Islet precursor cell (in vitro differentiated cells): ENCODE measurements around the gene SMCHD1.

ENCODE experiments used
- DNase-seq: peaks from one replicate; pipeline ENCODE4 v3.0.0-alpha.2; 2018

The SMCHD1 gene

GRCh38 chr18:2655178-2655953 is at the start of gene SMCHD1:
TSS of gene SMCHD1 (plus strand) at chr18:2655726. CDS start at chr18:2656076, 350 bp downstream.
- peak; percentile 87 for DNase-seq

GRCh38 chr18:2606335-2606734 is 49.2 kb upstream of the SMCHD1 start:
- no peak for DNase-seq

DNA sequence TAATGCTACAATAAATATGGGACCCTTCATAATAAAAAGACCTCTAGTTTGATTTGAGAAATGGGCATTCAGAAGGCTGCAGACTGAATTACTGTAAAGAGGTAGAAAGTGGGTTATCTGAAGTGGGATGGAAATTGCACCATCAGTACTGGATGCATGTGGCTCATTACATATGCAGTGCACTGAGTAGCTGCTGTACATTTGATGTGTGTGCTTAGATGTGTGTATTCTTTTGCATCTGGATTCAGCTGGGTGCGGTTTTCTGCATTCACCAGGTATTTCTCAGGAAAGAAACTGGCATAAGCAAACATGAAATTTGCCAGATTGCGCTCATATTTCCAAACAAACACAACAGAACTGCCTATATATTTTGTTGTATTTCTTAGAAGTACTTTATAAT is 45.9 kb upstream of the SMCHD1 start:
- DNase-seq = no peak

- no peak for DNase-seq
Observed at GRCh38 chr18:2610549-2610948, 45.0 kb upstream of the SMCHD1 start.

DNA sequence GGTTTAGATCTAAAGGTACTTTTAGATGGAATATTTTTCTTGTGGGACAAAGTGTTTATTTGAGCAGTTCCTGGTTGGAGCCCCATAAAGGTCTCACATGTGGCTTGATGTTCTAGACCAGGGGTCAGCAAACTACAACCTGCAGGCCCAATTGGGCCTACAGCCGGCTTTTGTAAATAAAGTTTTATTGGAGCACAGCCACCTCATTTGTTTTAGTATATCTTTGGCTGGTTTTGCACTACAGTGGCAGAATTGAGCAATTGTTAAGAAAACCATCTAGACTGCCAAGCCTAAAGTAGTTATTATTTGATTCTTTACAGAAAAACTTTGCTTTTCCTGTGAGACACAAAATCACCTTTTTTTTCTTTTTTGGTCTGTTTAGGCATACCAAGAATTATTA is 42.5 kb upstream of the SMCHD1 start:
- no peak for DNase-seq

DNA sequence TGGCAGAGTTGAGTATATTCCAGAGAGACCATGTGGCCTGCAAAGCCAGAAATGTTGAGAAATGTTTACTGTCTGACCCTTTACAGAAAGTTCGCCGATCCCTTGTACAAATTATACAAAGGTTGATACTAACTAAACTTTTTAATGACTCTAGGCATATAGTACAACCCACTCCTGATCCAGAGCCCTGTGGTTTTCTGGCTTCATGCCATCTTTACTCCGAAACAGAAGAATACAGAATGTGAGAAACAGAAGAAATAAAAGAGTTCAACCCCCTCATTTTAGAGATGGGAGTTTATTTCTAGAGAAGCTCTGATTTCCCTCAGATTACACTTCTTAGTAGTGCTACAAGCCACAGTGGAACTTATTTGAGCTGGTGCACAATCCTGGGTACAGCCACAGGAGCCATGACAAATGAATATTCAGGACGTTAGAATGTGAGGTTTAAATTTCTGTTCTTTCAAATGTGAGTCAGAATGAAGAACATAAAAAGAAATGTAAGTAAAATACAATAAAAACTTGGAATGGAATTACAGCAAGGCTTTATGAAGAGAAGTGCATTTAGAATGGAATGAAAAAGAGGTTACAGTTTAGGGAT is 38.0 kb upstream of the SMCHD1 start:
- no peak for DNase-seq

- DNase-seq = no peak
Observed at GRCh38 chr18:2618009-2618408, 37.5 kb upstream of the SMCHD1 start.

GRCh38 chr18:2625217-2625616 is 30.3 kb upstream of the SMCHD1 start:
- DNase-seq = no peak

DNA sequence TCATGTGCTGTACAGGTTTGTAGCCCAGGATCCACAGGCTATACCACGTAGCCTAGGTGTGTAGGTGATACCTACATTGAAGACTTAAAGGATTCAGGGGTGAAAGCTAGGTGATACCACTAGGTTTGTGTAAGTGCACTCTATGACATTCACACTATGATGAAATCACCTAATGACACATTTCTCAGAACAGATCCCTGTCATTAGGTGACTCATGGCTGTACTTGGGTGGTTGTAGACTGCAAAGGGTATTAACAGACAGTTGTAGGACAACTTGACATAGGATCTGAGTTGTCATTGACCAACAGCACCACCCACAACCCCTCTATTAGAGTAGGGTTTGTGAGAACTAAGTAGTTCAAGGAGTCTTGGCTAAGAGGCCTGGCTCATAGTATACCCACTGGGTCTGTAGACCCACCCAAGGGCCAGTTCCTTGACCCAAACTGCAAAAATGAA is 27.7 kb upstream of the SMCHD1 start:
- DNase-seq = peak; percentile 58

DNA sequence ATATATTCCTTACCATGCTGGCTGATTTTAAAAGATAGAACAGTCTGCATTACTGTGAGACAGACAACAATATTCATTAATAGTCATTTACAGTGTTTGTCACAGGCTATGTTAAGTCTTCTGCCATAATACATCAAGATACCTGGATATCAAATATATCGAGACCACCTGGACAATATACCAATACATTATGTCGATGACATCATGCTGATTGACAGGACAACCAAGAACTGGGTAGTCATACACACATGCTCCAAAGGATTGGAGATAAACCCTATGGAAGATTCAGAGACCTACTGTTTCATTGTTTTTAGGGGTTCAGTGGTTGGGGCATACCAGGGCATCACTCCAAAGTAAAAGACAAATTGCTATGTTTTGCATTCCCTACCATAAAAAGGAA is 26.5 kb upstream of the SMCHD1 start:
- no peak for DNase-seq

- no peak for DNase-seq
Observed at GRCh38 chr18:2635586-2635985, 19.9 kb upstream of the SMCHD1 start.

DNA sequence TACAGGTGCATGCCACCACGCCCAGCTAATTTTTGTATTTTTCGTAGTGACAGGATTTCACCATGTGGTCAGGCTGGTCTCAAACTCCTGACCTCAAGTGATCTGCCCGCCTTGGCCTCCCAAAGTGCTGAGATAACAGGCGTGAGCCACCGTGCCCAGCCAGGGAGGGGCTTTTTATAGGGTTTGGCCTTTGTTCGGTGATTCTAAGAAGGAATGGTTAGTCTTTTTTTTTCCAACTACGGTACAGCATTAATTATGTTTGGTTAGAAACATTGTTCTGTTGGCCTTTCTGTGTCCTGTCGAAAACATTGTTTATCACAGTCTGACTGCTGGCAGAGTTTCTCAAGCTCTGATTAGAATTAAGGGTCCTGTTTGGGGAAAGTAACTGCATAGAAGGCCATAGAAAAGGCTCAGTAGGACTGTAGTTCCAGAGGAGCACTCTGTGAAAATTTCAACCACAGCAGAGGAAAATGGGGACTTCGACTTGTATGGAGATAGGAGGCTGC is 19.3 kb upstream of the SMCHD1 start:
- DNase-seq = no peak

GRCh38 chr18:2641638-2642037 is 13.9 kb upstream of the SMCHD1 start:
- no peak for DNase-seq

GRCh38 chr18:2642771-2643170 is 12.8 kb upstream of the SMCHD1 start:
- DNase-seq = no peak

- DNase-seq = no peak
Observed at GRCh38 chr18:2644535-2644934, 11.0 kb upstream of the SMCHD1 start.

- no peak for DNase-seq
Observed at GRCh38 chr18:2651981-2652380, 3.5 kb upstream of the SMCHD1 start.

- DNase-seq = no peak
Observed at GRCh38 chr18:2653467-2653866, 2.1 kb upstream of the SMCHD1 start.

DNA sequence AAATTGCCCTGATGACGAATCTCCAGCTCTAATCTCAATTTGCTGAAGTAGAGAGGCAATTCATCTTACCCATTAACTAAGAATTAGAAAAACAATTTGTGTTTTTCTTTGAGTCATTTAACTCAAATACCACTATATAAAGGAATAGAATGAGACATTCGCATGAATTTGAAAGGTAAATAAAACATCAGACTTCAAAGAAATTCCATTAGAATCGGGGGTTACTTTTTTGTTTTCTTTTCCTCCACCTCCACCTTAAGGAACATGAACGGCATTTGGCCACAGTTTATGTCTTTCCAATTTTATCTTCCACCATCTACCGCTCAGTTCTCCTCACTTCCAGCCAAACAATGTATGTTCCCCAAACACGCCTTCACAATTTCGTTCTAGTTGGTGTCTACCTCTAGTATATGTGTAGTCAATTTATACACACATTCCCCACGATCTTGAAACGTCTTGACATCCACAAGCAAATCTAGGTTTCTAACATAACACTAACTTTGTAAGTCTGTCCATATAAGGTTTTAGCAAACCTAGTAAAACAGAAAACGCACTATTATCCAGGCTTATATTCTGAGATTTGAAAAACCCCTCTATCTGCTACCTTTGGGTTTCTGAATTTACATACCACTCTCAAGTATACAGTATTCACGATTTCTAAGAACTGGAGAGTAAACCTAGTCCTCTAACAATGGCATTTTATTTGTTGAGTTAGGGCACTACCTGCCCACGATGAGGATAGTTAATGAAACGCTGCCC is 1.2 kb upstream of the SMCHD1 start:
- DNase-seq = no peak

DNA sequence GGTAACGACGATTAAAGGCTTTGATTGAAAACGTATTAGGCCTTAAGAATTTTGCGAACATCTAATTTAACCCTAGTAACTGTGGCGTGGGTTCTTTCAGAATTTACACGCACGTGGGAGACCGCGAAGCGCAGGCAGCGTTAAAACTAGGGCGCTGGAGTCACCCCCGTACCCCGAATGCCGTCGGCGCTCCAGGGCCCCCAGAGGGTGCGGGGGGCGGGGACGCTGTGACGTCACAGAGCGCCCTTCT is 673 bp upstream of the SMCHD1 start:
- no peak for DNase-seq

GRCh38 chr18:2655954-2656236 is 369 bp downstream of the SMCHD1 start:
- DNase-seq = no peak

DNA sequence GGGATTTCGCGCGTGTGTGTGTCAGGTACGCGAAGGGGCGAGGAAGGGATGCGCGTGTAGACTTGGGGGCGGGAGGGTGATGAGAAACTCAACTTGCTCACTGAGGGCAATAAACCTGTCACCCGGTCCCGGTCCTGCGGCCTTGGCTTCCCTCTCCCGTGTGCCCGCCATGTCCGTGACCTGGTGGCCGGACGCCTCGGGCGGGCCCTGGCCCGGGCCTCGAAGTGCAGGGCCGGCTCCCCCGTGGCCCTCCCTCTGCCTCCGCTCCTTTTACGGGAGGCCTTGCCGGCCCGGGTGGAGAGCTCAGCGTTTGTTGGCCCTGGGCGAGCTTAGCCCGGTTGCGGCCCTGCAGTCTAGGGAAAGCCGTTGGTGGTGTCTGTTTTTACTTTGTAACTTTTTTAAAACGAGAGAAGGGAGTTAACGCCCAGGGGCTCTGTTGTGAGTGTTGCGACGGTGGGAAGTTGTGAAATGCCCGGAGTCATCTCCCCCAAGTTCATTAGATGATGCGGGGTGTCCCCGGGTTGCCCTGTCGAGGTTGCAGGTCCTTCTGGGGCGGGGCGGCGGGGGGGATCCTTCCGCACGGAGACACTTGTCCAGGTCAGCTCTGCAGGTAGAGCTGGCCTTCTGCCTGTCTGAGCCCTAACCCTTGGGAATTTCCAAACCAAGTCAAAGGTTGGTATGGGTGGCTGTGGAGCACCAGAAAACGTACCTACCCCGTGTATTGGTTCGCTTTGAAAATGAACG is 883 bp downstream of the SMCHD1 start:
- DNase-seq = peak; percentile 78

DNA sequence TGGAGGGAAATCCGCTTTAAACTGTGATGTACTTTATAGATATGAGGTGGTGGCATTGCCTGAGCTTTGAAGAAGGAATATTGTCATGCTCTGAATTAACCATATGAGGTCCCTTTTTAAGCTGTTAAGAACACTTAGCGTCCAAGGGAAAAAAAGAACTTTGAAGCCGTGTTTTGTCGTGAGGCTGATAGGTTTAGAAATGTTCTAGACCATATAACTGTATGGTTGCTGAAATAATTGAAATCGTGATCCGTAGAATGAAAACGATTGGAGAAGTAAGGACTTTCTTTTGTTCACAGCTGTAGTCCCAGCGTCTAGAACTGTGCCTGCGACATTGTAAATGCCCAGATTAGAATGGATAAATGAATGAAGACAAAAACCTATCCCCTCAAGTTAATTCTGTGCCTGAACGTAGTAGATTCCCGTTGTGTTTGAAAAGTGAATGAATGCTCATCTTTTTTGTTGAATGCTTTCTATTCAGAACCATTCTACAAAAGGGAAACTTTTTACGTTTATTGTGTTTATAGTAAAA is 1.5 kb downstream of the SMCHD1 start:
- no peak for DNase-seq

GRCh38 chr18:2657788-2658458 is 2.4 kb downstream of the SMCHD1 start:
- DNase-seq = no peak
